ENCODE results near the gene MARCHF4. TPM values are rescaled to one million over a fixed set of nuclear protein-coding genes. Genes with fewer than 3 reads are reported as not detected.

Gene MARCHF4
- total RNA-seq, 1 experiment from 2014 or later: not detected

DNA sequence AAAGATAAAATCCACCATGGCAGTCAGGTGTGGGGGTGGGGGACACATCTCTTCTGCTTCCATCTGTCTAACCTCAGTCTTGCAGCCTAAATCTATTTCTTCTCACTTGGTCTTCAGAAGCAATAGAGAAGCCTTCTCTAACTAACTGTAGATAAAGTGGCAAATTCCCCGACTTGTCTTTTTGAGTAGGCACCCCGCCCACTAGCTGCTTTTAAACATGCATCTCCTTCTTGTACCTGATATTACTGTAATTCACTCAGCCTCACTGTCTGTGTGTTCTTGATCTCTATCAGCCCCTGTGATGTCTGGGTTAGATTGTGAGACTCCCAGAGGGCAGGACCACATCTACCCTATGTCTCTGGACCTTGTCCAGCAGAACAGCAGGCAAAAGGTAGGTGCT, 6.8 kb downstream of the MARCHF4 start:
- no peak for DNase-seq (ENCODE audit: low read depth, low spot score)
- in situ Hi-C loops (cut with HindIII; ENCODE audit: low pct_unique_long_range_greater_than_20kb, low sequenced_read_pairs): no loop called here

DNA sequence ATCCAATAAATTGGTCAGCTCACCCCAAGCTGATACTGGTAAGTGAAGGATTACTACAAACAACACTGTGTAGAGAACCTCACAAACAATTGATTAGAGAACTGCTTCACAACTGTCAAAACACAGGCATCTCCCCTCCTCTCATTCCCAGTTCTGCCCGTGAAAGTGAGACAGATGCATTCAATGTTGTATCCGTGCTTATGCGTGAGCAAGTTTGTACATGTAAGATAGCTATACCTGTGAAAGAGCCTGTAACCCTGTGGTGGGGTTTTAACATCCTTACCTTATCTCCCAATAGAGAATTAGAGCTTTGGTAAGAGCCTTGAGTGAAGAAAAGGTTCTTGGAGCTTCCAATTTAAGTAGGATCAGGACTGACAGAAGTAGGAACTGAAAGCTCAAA, 9.1 kb downstream of the MARCHF4 start:
- in situ Hi-C loops (cut with HindIII; ENCODE audit: low pct_unique_long_range_greater_than_20kb, low sequenced_read_pairs): no loop called here
- DNase-seq (ENCODE audit: low read depth, low spot score): no peak

DNA sequence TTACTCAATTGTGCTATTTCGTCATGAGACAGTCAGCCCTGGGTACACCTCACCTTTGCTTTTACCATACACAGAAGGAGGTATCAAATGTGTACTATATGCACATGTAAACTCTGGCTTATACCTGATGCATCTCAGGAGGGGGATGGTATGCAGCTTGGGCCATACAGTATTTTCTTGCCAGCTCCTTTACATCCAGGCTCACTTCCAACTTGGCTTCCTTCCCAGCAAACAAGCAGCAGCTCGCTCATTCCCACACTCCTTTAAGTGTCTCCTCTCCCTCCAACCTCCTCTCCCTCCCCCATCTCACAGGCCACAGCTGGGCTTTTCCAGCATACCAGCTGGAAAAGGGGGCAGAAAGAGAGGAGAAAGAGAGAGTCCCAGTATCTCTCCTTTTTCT, 9.6 kb downstream of the MARCHF4 start:
- in situ Hi-C loops (cut with HindIII; ENCODE audit: low pct_unique_long_range_greater_than_20kb, low sequenced_read_pairs): no loop called here
- no peak for DNase-seq (ENCODE audit: low read depth, low spot score)

DNA sequence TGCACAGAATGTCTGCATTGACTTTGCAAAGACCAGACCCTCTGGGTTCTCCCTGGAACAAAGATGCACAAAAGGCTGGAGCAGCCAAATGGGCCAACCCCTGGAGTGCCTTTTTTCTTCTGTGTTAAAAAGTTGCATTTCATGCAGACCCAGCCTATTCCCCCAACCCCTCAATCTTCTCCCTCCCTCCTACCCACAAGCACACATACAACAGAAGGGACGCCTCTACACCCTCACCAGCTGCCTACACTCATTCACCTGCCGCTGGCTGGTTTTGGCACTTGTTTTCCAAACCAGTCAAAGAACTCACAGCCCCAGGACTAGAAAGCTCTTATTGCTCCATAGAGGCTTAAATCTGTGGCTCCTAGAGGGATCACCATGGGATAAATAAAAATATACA, 16.6 kb downstream of the MARCHF4 start:
- no peak for DNase-seq (ENCODE audit: low read depth, low spot score)
- in situ Hi-C loops (cut with HindIII; ENCODE audit: low pct_unique_long_range_greater_than_20kb, low sequenced_read_pairs): no loop called here

DNA sequence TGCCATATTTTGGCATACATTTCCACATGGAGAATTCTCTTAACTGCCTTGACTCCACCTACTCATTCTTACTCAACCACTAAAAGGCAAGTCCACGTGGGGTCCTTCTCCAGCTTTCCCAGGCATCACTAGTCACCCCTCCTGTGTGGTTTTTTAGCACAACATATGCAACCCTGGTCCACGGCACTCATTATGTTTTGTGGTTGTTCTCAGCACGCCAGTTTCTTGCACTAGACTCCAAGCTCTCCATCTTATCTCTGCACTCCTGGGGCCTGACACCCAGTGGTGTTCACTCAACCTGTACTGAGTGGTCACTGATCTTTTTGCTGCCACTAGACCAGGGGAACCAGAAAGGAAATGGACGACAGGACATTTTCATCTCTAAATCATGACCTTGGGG, 18.0 kb downstream of the MARCHF4 start:
- in situ Hi-C loops (cut with HindIII; ENCODE audit: low pct_unique_long_range_greater_than_20kb, low sequenced_read_pairs): no loop called here
- DNase-seq (ENCODE audit: low read depth, low spot score): no peak

DNA sequence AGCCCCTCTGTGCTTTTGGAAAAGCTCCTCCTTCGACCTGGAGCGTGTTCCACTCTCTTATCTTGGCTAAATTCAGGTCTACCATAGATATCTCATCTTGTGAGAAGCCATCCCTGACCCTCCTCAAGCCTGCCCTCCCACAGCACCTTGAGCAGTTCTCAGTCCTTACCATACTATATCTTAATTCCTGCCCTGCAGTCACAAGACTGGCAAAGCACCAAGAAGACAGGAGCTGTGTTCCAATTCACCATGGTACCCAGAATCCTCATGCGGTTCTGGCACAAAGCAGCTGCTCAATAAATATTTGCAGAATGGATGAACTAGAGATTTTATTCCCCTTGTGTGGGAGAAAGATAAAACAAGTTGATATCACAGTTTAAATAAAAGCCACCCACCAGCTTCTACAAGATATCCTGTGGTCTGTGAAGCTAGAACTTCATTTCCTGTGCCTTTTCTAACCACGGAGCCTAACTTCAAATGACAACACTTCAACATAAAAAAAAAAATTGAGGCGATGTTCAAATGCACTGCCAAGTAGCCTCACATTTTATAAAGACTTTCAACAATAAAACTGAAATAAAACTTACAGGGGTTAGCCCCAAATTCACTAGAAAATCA, 19.5 kb downstream of the MARCHF4 start:
- in situ Hi-C loops (cut with HindIII; ENCODE audit: low pct_unique_long_range_greater_than_20kb, low sequenced_read_pairs): no loop called here

DNA sequence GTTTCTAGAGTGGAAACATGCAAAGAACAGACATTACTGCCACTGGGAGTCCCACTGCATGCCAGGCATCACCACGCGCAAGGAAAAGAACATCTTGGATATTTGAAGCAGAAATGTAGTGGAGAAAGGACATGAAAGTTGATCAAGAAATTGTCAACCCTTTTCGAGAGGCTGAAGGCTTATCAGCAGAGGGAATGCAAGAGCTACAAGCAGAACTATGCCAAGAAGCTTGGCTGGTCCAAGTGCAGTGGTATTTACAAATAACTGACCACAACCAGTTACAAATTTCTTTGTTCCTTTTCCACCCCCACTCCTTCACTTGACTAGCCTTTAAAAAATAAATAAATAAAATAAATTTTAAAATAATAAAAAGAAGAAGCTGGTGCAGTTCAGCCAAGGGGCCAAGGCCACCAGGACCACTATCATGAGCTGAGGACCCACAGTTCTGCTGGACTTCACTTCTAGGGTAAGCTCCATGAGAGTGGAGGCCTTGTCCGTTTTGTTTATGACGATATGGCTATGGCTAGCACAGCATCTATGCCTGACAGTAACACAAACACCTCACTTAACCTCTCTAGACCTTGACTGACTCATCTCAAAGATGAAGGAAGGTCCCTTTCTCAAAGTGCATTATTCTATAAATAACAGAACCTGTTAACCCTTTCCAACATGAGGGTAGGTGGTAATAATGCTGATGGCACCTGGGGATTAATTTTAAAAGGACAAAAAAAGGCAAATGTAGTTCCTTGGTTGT, 20.9 kb downstream of the MARCHF4 start:
- in situ Hi-C loops (cut with HindIII; ENCODE audit: low pct_unique_long_range_greater_than_20kb, low sequenced_read_pairs): no loop called here
- no peak for DNase-seq (ENCODE audit: low read depth, low spot score)

More for the DNA sequence above, 19.5 kb downstream of the MARCHF4 start:
- DNase-seq (ENCODE audit: low read depth, low spot score): no peak

DNA sequence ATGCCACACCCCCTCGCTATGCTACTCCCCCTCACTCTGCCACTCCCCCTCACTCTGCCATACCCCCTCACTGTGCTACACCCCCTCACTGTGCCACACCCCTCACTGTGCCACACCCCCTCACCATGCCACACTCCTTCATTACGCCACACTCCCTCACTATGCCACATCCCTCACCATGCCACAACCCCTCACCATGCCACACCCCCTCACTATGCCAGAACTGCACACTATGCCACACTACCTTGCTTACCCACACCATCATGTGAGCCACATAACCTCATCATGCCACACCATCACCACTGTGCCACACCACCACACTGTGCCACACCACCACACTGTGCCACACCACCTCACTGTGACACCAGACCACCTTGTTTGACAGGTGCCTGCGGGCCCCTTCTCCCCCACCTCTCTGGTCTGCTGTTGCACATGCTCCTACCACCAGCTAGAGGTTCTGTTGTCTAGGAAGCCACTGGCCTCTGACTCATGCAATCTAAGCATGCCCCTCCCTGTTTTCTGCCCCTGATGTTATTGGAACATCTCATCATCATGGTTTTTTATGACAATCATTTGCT, 22.0 kb downstream of the MARCHF4 start:
- no peak for DNase-seq (ENCODE audit: low read depth, low spot score)
- in situ Hi-C loops (cut with HindIII; ENCODE audit: low pct_unique_long_range_greater_than_20kb, low sequenced_read_pairs): no loop called here

DNA sequence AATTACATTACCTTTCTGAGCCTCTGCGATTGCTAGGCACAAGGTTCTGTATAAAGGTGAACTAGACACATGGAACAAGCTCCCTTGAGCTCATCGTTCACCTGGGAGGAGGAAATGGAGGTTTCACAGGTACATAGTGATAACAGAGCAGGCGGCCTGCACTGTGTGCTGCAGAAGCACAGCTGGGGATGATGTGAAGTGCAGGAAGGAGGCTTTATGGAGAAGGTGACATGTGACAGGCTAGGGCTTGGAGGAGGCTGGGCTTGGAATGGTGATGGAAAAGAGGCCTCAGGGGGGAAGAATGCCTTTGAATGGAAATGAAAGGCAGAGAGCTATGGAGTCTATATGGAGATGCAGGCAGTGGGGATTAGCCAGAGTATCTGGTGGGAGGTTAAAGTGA, 22.9 kb downstream of the MARCHF4 start:
- DNase-seq (ENCODE audit: low read depth, low spot score): no peak

DNA sequence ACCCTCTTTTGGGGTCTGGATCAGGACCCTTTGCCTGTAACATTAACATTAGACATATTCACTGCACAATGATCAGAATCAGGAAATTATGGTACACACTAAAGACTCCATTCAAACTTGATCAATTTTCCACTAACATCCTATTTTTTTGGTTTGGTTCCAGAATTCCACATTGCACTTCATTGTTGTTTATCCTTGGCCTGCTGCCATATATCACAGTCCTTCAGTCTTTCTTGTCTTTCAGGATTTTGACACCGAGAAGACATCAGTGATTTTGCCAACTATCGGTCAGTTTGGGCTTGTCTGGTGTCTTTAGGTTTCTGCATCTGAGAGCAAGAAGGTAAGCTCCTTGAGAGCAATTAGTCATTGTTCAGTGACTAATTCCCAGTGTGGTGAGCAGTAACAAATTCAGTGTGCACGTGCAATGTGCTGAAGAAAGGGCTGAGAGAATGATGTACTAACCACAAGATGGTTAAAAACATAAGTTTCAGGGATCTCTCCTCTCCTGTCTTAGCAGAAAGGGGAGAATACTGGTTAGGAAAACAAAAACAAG, 23.5 kb downstream of the MARCHF4 start:
- no peak for DNase-seq (ENCODE audit: low read depth, low spot score)
- in situ Hi-C loops (cut with HindIII; ENCODE audit: low pct_unique_long_range_greater_than_20kb, low sequenced_read_pairs): no loop called here

More for the DNA sequence above, 22.9 kb downstream of the MARCHF4 start:
- in situ Hi-C loops (cut with HindIII; ENCODE audit: low pct_unique_long_range_greater_than_20kb, low sequenced_read_pairs): no loop called here

DNA sequence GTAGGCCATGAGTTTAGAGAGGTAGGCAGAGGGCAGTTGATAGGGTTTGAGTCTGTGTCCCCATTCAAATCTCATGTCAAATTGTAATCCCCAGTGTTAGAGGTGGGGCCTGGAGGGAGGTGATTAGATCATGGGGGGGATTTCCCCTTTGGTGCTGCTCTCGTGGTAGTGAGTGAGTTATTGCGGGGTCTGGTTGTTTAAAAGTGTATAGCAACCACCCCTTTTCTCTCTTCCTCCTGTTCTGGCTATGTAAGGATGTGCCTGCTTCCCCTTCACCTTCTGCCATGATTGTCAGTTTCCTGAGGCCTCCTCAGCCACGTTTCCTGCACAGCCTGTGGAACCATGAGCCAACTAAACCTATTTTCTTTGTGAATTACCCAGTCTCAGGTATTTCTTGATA, 25.5 kb downstream of the MARCHF4 start:
- in situ Hi-C loops (cut with HindIII; ENCODE audit: low pct_unique_long_range_greater_than_20kb, low sequenced_read_pairs): no loop called here
- DNase-seq (ENCODE audit: low read depth, low spot score): no peak

DNA sequence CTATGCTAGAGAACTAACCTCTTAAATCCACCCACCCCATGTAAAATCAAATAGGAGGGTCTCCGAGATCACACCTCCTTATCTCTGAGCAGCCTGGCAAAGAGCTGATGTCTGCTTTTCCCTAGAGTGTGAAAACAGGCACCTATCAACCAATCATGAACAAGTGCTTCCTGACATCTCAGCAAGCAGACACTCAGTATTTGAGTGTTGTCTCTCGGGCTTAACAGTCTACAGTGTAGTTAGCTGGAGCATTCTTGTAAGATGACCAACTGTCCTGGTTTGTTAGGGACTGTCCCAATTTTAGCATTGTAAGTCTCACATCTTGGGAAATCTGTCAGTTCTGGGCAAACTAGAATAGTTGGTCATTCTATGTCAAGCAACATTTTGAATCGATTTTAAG, 26.4 kb downstream of the MARCHF4 start:
- in situ Hi-C loops (cut with HindIII; ENCODE audit: low pct_unique_long_range_greater_than_20kb, low sequenced_read_pairs): no loop called here
- no peak for DNase-seq (ENCODE audit: low read depth, low spot score)

DNA sequence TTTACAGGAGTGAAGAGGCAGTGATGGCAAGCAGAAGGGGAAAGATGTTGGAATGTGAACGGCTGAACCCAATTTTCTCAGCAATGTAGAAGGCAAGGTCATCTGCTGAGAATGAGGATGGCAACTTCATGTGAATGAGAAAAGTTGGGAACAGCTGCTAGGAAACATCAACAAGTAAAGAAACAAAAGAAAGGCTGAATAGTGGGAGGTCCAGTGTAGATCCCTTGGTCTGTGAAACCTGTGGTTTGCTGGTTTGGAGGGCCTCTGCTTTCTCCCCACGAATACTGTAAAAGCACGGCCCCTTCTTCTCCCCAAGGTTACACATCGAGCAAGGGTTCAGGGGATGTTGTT, 27.4 kb downstream of the MARCHF4 start:
- in situ Hi-C loops (cut with HindIII; ENCODE audit: low pct_unique_long_range_greater_than_20kb, low sequenced_read_pairs): no loop called here
- no peak for DNase-seq (ENCODE audit: low read depth, low spot score)

DNA sequence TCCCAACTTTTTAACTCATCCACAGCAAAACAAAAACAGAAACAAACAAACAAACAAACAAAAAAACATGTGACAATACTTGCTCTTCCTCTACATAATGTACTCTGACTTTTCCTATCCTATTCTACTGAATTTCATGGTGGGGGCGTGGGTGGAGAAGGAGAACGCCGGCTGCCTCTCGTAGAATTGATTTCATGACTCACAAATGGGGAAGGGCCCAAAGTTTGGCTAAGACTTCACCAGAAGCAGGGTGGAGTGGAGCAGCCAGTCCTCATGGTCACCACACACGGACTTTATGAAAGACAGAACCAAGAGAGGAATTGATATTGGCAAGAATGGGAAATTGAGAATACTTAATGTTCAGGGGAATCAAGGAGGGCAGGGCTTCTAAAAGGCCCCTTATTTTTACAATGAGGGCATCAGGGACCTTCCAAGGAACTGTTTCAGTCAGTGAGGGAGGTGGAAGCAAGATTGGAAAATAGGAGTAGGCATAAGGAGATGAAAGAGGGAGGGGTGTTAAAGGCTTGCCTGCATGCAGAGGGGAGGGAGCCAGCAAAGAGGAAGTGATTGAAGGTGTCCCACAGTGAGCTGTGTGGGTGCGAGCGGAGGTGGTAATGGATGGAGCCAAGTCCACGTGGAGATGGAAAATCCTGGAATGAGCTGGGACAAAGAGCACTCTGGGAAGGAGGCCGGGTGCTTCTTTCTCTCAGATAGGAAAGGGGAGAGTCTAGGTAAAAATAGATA, 27.9 kb downstream of the MARCHF4 start:
- in situ Hi-C loops (cut with HindIII; ENCODE audit: low pct_unique_long_range_greater_than_20kb, low sequenced_read_pairs): no loop called here
- no peak for DNase-seq (ENCODE audit: low read depth, low spot score)

DNA sequence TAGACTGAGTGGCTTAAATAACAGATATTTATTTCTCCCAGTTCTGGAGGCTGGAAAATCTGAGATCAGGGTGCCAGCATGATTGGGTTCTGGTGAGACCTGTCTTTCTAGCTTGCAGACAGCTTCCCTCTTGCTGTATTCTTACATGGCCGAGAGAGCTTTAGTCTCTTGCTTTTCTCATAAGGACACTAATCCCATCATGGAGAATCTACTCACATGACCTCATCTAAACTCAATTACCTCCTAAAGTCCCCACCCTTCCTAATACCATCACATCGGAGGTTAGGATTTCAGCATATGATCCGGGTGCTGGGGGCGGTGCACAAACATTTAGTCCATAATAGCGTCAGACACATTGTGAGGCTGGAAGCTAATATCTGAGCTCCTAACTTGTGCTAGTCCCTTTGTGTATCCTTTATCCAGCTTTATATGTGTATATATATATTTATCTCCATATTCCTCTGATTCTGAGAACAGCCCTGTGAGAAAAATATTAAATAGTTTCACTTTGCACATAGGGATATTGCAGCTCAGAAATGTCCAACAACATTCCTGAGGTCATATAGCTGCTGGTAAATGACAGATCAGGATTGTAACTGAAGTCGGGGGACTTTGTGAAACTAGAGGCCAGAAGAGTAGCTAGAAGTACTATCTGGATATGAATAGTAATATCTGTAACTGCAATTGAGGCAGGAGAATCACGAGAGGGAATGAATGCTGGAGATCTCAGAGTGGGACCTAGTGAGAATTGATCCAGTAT, 28.9 kb downstream of the MARCHF4 start:
- in situ Hi-C loops (cut with HindIII; ENCODE audit: low pct_unique_long_range_greater_than_20kb, low sequenced_read_pairs): no loop called here
- DNase-seq (ENCODE audit: low read depth, low spot score): no peak

DNA sequence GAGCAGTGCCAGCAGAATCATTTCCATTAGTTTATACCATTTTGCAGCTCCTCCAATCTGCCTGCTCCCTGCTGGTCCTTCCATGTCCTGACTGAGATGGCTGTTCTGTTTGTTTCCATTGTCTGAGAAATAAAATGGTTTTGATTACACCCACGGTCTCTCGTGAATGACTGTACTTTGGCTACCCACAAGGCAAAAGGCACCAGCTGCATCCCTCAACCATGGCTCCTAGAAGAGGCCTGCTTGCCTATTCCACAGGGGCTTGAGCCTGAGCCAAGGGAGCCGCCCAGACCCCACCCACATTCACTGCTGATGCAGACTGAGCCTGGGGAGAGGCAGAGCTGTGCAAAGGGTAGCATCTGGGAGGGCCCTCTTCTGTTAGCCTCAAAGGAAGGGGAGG, 31.2 kb downstream of the MARCHF4 start:
- no peak for DNase-seq (ENCODE audit: low read depth, low spot score)
- in situ Hi-C loops (cut with HindIII; ENCODE audit: low pct_unique_long_range_greater_than_20kb, low sequenced_read_pairs): no loop called here

DNA sequence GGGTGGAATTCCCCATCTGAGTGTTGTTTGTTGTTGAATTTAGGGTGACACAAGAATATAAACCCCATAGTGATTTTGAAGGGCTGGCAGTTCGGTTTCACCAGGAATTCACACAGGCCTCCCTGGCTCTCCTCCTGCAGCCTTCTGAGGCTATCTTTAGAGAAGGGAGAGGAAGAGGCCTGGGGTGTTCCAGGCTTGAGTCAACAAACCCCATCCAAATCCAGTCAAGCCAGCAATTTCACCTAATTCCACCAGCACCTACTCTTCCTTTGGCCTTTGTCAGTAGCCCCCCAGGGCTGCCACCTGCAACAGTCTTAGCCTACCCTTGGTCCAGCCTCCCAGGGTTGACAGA, 32.0 kb downstream of the MARCHF4 start:
- in situ Hi-C loops (cut with HindIII; ENCODE audit: low pct_unique_long_range_greater_than_20kb, low sequenced_read_pairs): no loop called here
- DNase-seq (ENCODE audit: low read depth, low spot score): no peak
